SK-N-SH (cell line): Measurements from ENCODE around the gene SBF2.

Source experiments
- CTCF ChIP-seq: fragments of 200-600 bp; sonication (generic); IDR thresholded peaks from 2 replicates; pipeline ENCODE4 v1.6.1; 2017; ENCODE audit warnings: antibody characterized with exemption, mild to moderate bottlenecking, moderate library complexity
- EP300 ChIP-seq, 2 experiments: IDR thresholded peaks; 2 replicates each; pipeline versions ENCODE4 v1.4.0 to v1.6.1; 2012; ENCODE audit warnings: borderline replicate concordance in 1 of 2, low read depth in 1 of 2, low read length in 1 of 2
- POLR2AphosphoS5 ChIP-seq: IDR thresholded peaks from 2 replicates; pipeline ENCODE4 v1.6.1; 2012; ENCODE audit warnings: low read depth, low read length
- REST ChIP-seq: IDR thresholded peaks from 2 replicates; pipeline ENCODE4 v1.6.1; 2012; ENCODE audit warnings: mild to moderate bottlenecking, low read depth, low read length, moderate library complexity
- TCF12 ChIP-seq: IDR thresholded peaks from 2 replicates; pipeline ENCODE4 v1.4.0; 2012
- TEAD4 ChIP-seq: IDR thresholded peaks from 2 replicates; pipeline ENCODE4 v1.4.0; 2012; ENCODE audit warnings: mild to moderate bottlenecking, borderline replicate concordance; ENCODE audit not compliant: insufficient read depth

- no peak for TF ChIP-seq CTCF
- no peak for TF ChIP-seq POLR2AphosphoS5
- TF ChIP-seq TEAD4: no peak
- TF ChIP-seq EP300 (IDR thresholded peaks at IDR 0.05; ENCODE audit: borderline replicate concordance in 1 of 2, low read depth in 1 of 2, low read length in 1 of 2): no peak
- TF ChIP-seq TCF12: no peak
- TF ChIP-seq REST: no peak
These were observed 520.5 kb downstream of the SBF2 start for GRCh38 chr11:9773524-9773923.
